Astrocyte (in vitro differentiated cells and primary cell): ENCODE results near the gene LRRC17.

Experiments used
- CTCF ChIP-seq: IDR thresholded peaks from 2 replicates; pipeline ENCODE4 v1.5.1; 2011; ENCODE audit warnings: low read depth, mild to moderate bottlenecking, inconsistent platforms, low read length, moderate library complexity; ENCODE audit not compliant: insufficient read depth
- EZH2 ChIP-seq: IDR thresholded peaks from 2 replicates; pipeline ENCODE4 v1.6.1; 2012; ENCODE audit warnings: mild to moderate bottlenecking, low read length, inconsistent platforms; ENCODE audit not compliant: insufficient read depth

- TF ChIP-seq CTCF (no peak), EZH2 (no peak)
Measured at GRCh38 chr7:102993718-102994029, 80.9 kb downstream of the LRRC17 start.
